ENCODE data around the gene CNNM2. TPM values are rescaled to one million over a fixed set of nuclear protein-coding genes. Genes with fewer than 3 reads are reported as not detected.
"Not testable (repeated sequence)": the region's sequence is repeated elsewhere in the genome, so short reads cannot be mapped to it uniquely, and the experiment has no call there.

The CNNM2 gene
- total and polyA plus RNA-seq, 5 experiments from 2014 or later: 4.4 to 15.5 (median 5.7) TPM

GRCh38 chr10:103058034-103058433 is 139.9 kb downstream of the CNNM2 start:
- POLR2A ChIA-PET: no interaction called here
- H3K27ac Mint-ChIP-seq: no peak overlapping the region
- H3K4me3 Mint-ChIP-seq: no peak overlapping the region
- H3K4me1 Mint-ChIP-seq: peaks cover 6 to 22% (median 16%) of the 10 kb centered on the region in 4 donors
- no peaks in the 10 kb centered on the region for H3K27me3 Mint-ChIP-seq
- no peak for ATAC-seq
- H3K9me3 Mint-ChIP-seq: no peaks in the 10 kb centered on the region
- peaks cover 3 to 23% (median 5%) of the 10 kb centered on the region in 3 donors for H3K36me3 Mint-ChIP-seq
- DNase-seq: no peak

DNA sequence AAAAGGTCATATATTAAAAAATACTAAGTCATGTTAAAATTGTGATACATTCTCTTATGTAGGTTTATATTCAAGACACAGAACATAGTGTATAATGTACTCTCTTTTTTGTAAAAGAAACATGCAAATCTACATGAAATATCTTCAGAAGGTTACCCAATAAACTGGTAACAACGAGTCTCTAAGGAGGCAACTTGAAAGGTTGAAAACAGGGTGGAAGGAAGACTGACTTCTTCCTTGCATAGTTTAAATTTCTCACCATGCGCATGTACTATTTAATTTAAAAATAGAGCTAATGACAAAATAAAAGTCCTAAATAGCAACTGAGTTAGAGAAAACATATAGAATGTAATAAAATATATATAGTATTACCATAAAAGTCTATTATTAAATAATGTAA is 142.5 kb downstream of the CNNM2 start:
- peaks cover 5 to 23% (median 6%) of the 10 kb centered on the region in 3 donors for H3K36me3 Mint-ChIP-seq
- no peaks in the 10 kb centered on the region for H3K27me3 Mint-ChIP-seq
- no peak overlapping the region for H3K27ac Mint-ChIP-seq
- POLR2A ChIA-PET: no interaction called here
- H3K4me3 Mint-ChIP-seq: no peak overlapping the region
- H3K9me3 Mint-ChIP-seq: no peaks in the 10 kb centered on the region
- ATAC-seq (no peak), DNase-seq (no peak)
- no peaks in the 10 kb centered on the region for H3K4me1 Mint-ChIP-seq

- Mint-ChIP-seq H3K9me3 (no peaks in the 10 kb centered on the region), H3K4me1 (peaks cover 0 to 3% (median 1%) of the 10 kb centered on the region in 4 donors), H3K27me3 (no peaks in the 10 kb centered on the region), H3K27ac (no peak overlapping the region), H3K4me3 (no peak overlapping the region), H3K36me3 (peaks cover 0 to 5% (median 3%) of the 10 kb centered on the region in 3 donors)
- DNase-seq (no peak), ATAC-seq (no peak)
- POLR2A ChIA-PET: no interaction called here
These were observed 144.9 kb downstream of the CNNM2 start for GRCh38 chr10:103062854-103063590.

DNA sequence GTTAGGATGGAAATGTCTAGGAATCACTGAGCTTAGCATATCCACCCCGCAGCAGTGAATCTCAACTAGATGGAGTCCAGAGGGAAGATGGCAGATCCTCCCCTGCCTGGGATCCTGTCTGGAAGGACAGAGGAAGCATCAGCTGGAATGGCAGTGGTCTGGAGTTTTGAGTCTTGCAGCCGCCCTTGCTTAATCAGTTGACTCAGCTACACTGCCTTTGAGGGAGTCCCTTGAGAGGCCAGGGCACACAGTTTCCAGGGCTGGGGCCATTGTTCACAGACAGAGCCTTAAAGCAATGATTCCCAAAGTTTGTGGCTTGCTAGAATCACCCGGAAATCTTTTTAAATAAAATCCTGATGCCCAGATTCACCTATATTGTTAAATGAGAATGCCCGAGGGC is 146.9 kb downstream of the CNNM2 start:
- peaks cover 9 to 18% (median 16%) of the 10 kb centered on the region in 4 donors for H3K4me1 Mint-ChIP-seq
- H3K9me3 Mint-ChIP-seq: no peaks in the 10 kb centered on the region
- H3K4me3 Mint-ChIP-seq: no peak overlapping the region
- H3K27ac Mint-ChIP-seq: no peak overlapping the region
- no peak for ATAC-seq
- POLR2A ChIA-PET: interaction anchor here (1.9 kb wide), 1 partner anchor 147 kb away, joined by 10 read pairs; the partner anchor contains the start of gene CNNM2
- no peak for DNase-seq
- no peaks in the 10 kb centered on the region for H3K27me3 Mint-ChIP-seq
- H3K36me3 Mint-ChIP-seq: peaks cover 0 to 3% (median 0%) of the 10 kb centered on the region in 3 donors

- POLR2A ChIA-PET: interaction anchor here (1.0 kb wide), 1 partner anchor 148 kb away, joined by 5 read pairs; the partner anchor contains the start of gene CNNM2
- Mint-ChIP-seq H3K4me3 (no peak overlapping the region), H3K27me3 (no peaks in the 10 kb centered on the region), H3K36me3 (peaks cover 0 to 3% (median 0%) of the 10 kb centered on the region in 3 donors), H3K9me3 (no peaks in the 10 kb centered on the region), H3K4me1 (peaks cover 15 to 32% (median 28%) of the 10 kb centered on the region in 4 donors), H3K27ac (peak overlapping the region in 3 of 10 donors; percentile 11 to 57 (median 40))
- no peak for ATAC-seq
- DNase-seq: no peak
These were observed 148.3 kb downstream of the CNNM2 start for GRCh38 chr10:103066141-103067098.

GRCh38 chr10:103067099-103067477 is 149.0 kb downstream of the CNNM2 start:
- peak overlapping the region in 2 of 10 donors; percentile 40 to 57 for H3K27ac Mint-ChIP-seq
- H3K36me3 Mint-ChIP-seq, DNase-seq, H3K4me3 Mint-ChIP-seq, H3K27me3 Mint-ChIP-seq, ATAC-seq, H3K9me3 Mint-ChIP-seq: not testable (repeated sequence)
- POLR2A ChIA-PET: interaction anchor here (1.0 kb wide), 1 partner anchor 149 kb away, joined by 5 read pairs; the partner anchor contains the start of gene CNNM2
- peaks cover 19 to 36% (median 30%) of the 10 kb centered on the region in 4 donors for H3K4me1 Mint-ChIP-seq

- H3K4me3 Mint-ChIP-seq: no peak overlapping the region
- DNase-seq (no peak), ATAC-seq (no peak)
- no peaks in the 10 kb centered on the region for H3K27me3 Mint-ChIP-seq
- no peaks in the 10 kb centered on the region for H3K9me3 Mint-ChIP-seq
- H3K4me1 Mint-ChIP-seq: peaks cover 19 to 36% (median 30%) of the 10 kb centered on the region in 4 donors
- peak overlapping the region in 1 of 10 donors; percentile 40 for H3K27ac Mint-ChIP-seq
- H3K36me3 Mint-ChIP-seq: peaks cover 0 to 3% (median 0%) of the 10 kb centered on the region in 3 donors
- POLR2A ChIA-PET: interaction anchor here (1.0 kb wide), 1 partner anchor 149 kb away, joined by 5 read pairs; the partner anchor contains the start of gene CNNM2
These were observed 149.4 kb downstream of the CNNM2 start for GRCh38 chr10:103067484-103067883.

GRCh38 chr10:103067956-103068355 is 149.9 kb downstream of the CNNM2 start:
- peaks cover 19 to 36% (median 30%) of the 10 kb centered on the region in 4 donors for H3K4me1 Mint-ChIP-seq
- ATAC-seq (no peak), DNase-seq (no peak)
- no peak overlapping the region for H3K4me3 Mint-ChIP-seq
- H3K27me3 Mint-ChIP-seq: no peaks in the 10 kb centered on the region
- H3K27ac Mint-ChIP-seq: peak overlapping the region in 1 of 10 donors; percentile 24
- no peaks in the 10 kb centered on the region for H3K9me3 Mint-ChIP-seq
- peaks cover 0 to 3% (median 0%) of the 10 kb centered on the region in 3 donors for H3K36me3 Mint-ChIP-seq
- POLR2A ChIA-PET: interaction anchor here (1.0 to 5.8 kb wide), 2 partner anchors 151 to 232 kb away, joined by 3 to 28 read pairs; partner anchors contain the start of gene CNNM2

DNA sequence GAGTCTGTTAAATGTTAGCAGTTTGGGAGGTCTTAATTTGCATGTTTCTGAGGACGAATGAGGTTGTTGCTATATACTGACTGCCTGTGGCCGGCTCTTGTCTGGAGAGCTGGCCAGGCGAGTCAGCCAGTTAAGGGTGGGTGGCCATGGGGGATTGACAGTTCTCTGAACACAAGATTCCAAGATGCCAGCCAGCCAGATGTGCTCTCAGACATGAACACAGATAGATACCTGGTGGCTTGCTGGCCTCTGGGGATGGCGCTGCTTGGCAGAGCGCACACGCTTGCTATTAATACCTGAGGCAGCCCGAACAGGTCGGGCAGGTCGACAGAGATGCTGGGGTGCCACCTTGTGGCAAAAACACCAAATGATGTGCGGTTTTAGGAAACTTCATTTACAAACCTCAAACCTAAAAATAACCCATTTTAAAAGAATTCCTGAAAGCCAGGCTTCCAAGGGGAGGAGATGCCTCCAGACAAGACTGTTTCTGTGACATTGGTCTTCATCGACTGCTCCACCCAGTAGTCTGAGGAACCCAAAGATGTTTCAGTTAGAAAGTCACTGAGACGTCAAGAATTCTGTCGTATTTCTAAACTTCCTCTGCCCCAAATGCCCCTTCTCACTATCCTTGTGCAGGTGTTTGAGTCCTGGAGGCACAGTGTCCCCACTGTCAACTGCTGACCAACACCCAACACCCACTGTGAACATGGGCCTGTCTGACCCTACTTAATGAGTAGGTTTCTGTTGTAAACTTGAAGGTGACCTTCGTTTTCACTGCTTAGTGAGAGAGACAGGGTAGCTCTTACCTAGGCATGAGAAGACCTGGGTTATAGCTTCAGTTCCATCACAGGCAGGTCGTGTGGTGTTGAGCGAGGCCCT is 151.6 kb downstream of the CNNM2 start:
- DNase-seq: peak; percentile 47 to 84 (median 70)
- Mint-ChIP-seq H3K36me3 (peaks cover 0 to 5% (median 3%) of the 10 kb centered on the region in 3 donors), H3K27me3 (no peaks in the 10 kb centered on the region), H3K4me1 (peaks cover 19 to 36% (median 30%) of the 10 kb centered on the region in 4 donors), H3K4me3 (peak overlapping the region in 6 of 10 donors; percentile 6 to 44 (median 27)), H3K9me3 (no peaks in the 10 kb centered on the region), H3K27ac (peak overlapping the region; percentile 8 to 88 (median 60))
- peak; percentile 86 to 93 for ATAC-seq
- POLR2A ChIA-PET: interaction anchor here (0.6 to 5.8 kb wide), 3 partner anchors 152 to 1016 kb away, joined by 3 to 28 read pairs (median 4); partner anchors contain the start of gene CNNM2

GRCh38 chr10:103072276-103072675 is 154.2 kb downstream of the CNNM2 start:
- Mint-ChIP-seq H3K27me3 (no peaks in the 10 kb centered on the region), H3K9me3 (no peaks in the 10 kb centered on the region), H3K27ac (no peak overlapping the region), H3K4me3 (no peak overlapping the region), H3K36me3 (peaks cover 0 to 26% (median 10%) of the 10 kb centered on the region in 3 donors), H3K4me1 (peaks cover 19 to 35% (median 30%) of the 10 kb centered on the region in 4 donors)
- no peak for ATAC-seq
- POLR2A ChIA-PET: interaction anchor here (0.5 to 5.8 kb wide), 2 partner anchors 137 to 155 kb away, joined by 3 to 28 read pairs; partner anchors contain the start of gene CNNM2
- no peak for DNase-seq

GRCh38 chr10:103072891-103073290 is 154.8 kb downstream of the CNNM2 start:
- Mint-ChIP-seq H3K4me1 (peaks cover 17 to 33% (median 29%) of the 10 kb centered on the region in 4 donors), H3K9me3 (no peaks in the 10 kb centered on the region), H3K27me3 (no peaks in the 10 kb centered on the region), H3K4me3 (no peak overlapping the region), H3K27ac (peak overlapping the region in 1 of 10 donors; percentile 34), H3K36me3 (peaks cover 0 to 32% (median 14%) of the 10 kb centered on the region in 3 donors)
- no peak for DNase-seq
- POLR2A ChIA-PET: interaction anchor here (0.5 to 5.8 kb wide), 2 partner anchors 138 to 155 kb away, joined by 3 to 28 read pairs; partner anchors contain the start of gene CNNM2
- ATAC-seq: no peak

Data from naive thymus-derived CD8-positive, alpha-beta T cell (primary cell).